H9 (cell line): ENCODE measurements around the gene ARSH. TPM values are rescaled to one million over a fixed set of nuclear protein-coding genes. Genes with fewer than 3 reads are reported as not detected.
"Not testable (repeated sequence)": the region's sequence is repeated elsewhere in the genome, so short reads cannot be mapped to it uniquely, and the experiment has no call there.

Source experiments
- DNase-seq: peaks from one replicate; pipeline ENCODE4 v3.0.0-alpha.2; 2017
- H2AFZ ChIP-seq: one replicate; pipeline ENCODE4 v1.6.1; 2013; ENCODE audit warnings: mild to moderate bottlenecking, low read length, control low read depth, moderate library complexity
- H2AK5ac ChIP-seq: 2 replicates; pipeline ENCODE4 v1.6.1; 2013; ENCODE audit warnings: low read length, control low read depth, mixed read lengths; ENCODE audit not compliant: insufficient read length
- H2BK120ac ChIP-seq: one replicate; pipeline ENCODE4 v1.6.1; 2013; ENCODE audit warnings: low read depth, mild to moderate bottlenecking, low read length, control low read depth, inconsistent platforms; ENCODE audit not compliant: poor library complexity, severe bottlenecking
- H2BK12ac ChIP-seq: 2 replicates; pipeline ENCODE4 v1.6.1; 2013; ENCODE audit warnings: low read length, control low read depth, mixed read lengths, low read depth; ENCODE audit not compliant: insufficient read length
- H2BK15ac ChIP-seq: 2 replicates; pipeline ENCODE4 v1.6.1; 2013; ENCODE audit warnings: low read depth, low read length, control low read depth
- H2BK20ac ChIP-seq: one replicate; pipeline ENCODE4 v1.6.1; 2013; ENCODE audit warnings: low read depth, mild to moderate bottlenecking, low read length, control low read depth, inconsistent platforms; ENCODE audit not compliant: poor library complexity, severe bottlenecking
- H2BK5ac ChIP-seq: 2 replicates; pipeline ENCODE4 v1.6.1; 2013; ENCODE audit warnings: low read length, control low read depth, mixed read lengths; ENCODE audit not compliant: insufficient read length
- H3K14ac ChIP-seq: 2 replicates; pipeline ENCODE4 v1.6.1; 2013; ENCODE audit warnings: low read length, control low read depth; ENCODE audit not compliant: insufficient read depth
- H3K18ac ChIP-seq: 2 replicates; pipeline ENCODE4 v1.6.1; 2013; ENCODE audit warnings: low read depth, mild to moderate bottlenecking, mixed read lengths, low read length, control low read depth; ENCODE audit not compliant: insufficient read length
- H3K23ac ChIP-seq: 2 replicates; pipeline ENCODE4 v1.6.1; 2013; ENCODE audit warnings: low read length, control low read depth, mixed read lengths, low read depth; ENCODE audit not compliant: insufficient read length
- H3K23me2 ChIP-seq: 2 replicates; pipeline ENCODE4 v1.6.1; 2013; ENCODE audit warnings: low read depth, mild to moderate bottlenecking, mixed read lengths, low read length, control low read depth; ENCODE audit not compliant: insufficient read length, poor library complexity, severe bottlenecking
- H3K27ac ChIP-seq: 2 replicates; pipeline ENCODE4 v1.5.1; 2013; ENCODE audit warnings: low read length, control low read depth, mixed read lengths, low read depth; ENCODE audit not compliant: insufficient read length
- H3K27me3 ChIP-seq: 2 replicates; pipeline ENCODE4 v1.6.1; 2013; ENCODE audit warnings: low read length, control low read depth, inconsistent platforms; ENCODE audit not compliant: insufficient read depth
- H3K4ac ChIP-seq: 2 replicates; pipeline ENCODE4 v1.6.1; 2013; ENCODE audit warnings: low read depth, mild to moderate bottlenecking, control low read depth, inconsistent platforms, low read length, moderate library complexity
- H3K4me1 ChIP-seq: 2 replicates; pipeline ENCODE4 v1.6.1; 2013; ENCODE audit warnings: low read length, control low read depth, inconsistent platforms; ENCODE audit not compliant: insufficient read depth
- H3K4me2 ChIP-seq: 2 replicates; pipeline ENCODE4 v1.6.1; 2013; ENCODE audit warnings: low read length, control low read depth, mixed read lengths; ENCODE audit not compliant: insufficient read length, insufficient read depth
- H3K56ac ChIP-seq: 2 replicates; pipeline ENCODE4 v1.6.1; 2013; ENCODE audit warnings: low read depth, mild to moderate bottlenecking, mixed read lengths, low read length, control low read depth; ENCODE audit not compliant: insufficient read length
- H3K79me1 ChIP-seq: 2 replicates; pipeline ENCODE4 v1.6.1; 2013; ENCODE audit warnings: low read depth, mild to moderate bottlenecking, moderate library complexity, low read length, control low read depth, inconsistent platforms; ENCODE audit not compliant: insufficient read depth, poor library complexity, severe bottlenecking
- H3K79me2 ChIP-seq: 2 replicates; pipeline ENCODE4 v1.6.1; 2013; ENCODE audit warnings: low read length, control low read depth, inconsistent platforms; ENCODE audit not compliant: insufficient read depth
- H3K9ac ChIP-seq: 2 replicates; pipeline ENCODE4 v1.6.1; 2013; ENCODE audit warnings: low read length, control low read depth, mixed read lengths; ENCODE audit not compliant: insufficient read length; ENCODE audit errors: extremely low read depth
- H3K9me3 ChIP-seq: one replicate; pipeline ENCODE4 v1.6.1; 2013; ENCODE audit warnings: low read depth, low read length, inconsistent platforms; ENCODE audit not compliant: control insufficient read depth
- H3T11ph ChIP-seq: one replicate; pipeline ENCODE4 v1.6.1; 2013; ENCODE audit warnings: mild to moderate bottlenecking, low read length, control low read depth, inconsistent platforms
- H4K20me1 ChIP-seq: one replicate; pipeline ENCODE4 v1.6.1; 2013; ENCODE audit not compliant: control insufficient read depth, insufficient read length, insufficient read depth
- H4K5ac ChIP-seq: 2 replicates; pipeline ENCODE4 v1.6.1; 2013; ENCODE audit warnings: low read depth, mild to moderate bottlenecking, mixed read lengths, low read length, control low read depth; ENCODE audit not compliant: insufficient read length
- H4K8ac ChIP-seq: replicated peaks from 2 replicates; pipeline ENCODE4 v1.6.1; 2013; ENCODE audit warnings: low read length, control low read depth, mixed read lengths, low read depth; ENCODE audit not compliant: insufficient read length
- H4K91ac ChIP-seq: 2 replicates; pipeline ENCODE4 v1.6.1; 2013; ENCODE audit warnings: low read depth, mild to moderate bottlenecking, moderate library complexity, mixed read lengths, low read length, control low read depth; ENCODE audit not compliant: insufficient read length
- H3K27ac Mint-ChIP-seq, 3 experiments: 2 replicates in 2 of 3; 3 replicates in 1 of 3; pipeline ENCODE4 v1.8.0; 2020 to 2021; ENCODE audit warnings: mixed read lengths in 3 of 3, mild to moderate bottlenecking in 1 of 3, moderate library complexity in 1 of 3
- H3K27me3 Mint-ChIP-seq: 2 replicates; pipeline ENCODE4 v1.8.0; 2021; ENCODE audit warnings: low read depth, mild to moderate bottlenecking, moderate library complexity, mixed read lengths
- H3K36me3 Mint-ChIP-seq, 3 experiments: 2 replicates in 2 of 3; 3 replicates in 1 of 3; pipeline ENCODE4 v1.8.0; 2020 to 2021; ENCODE audit warnings: low read depth in 3 of 3, mixed read lengths in 3 of 3; ENCODE audit not compliant: insufficient read depth in 1 of 3
- H3K4me1 Mint-ChIP-seq, 2 experiments: 2 replicates each; pipeline ENCODE4 v1.8.0; 2020; ENCODE audit warnings: mixed read lengths in 2 of 2
- H3K4me3 Mint-ChIP-seq, 2 experiments: 2 replicates in 1 of 2; 3 replicates in 1 of 2; pipeline ENCODE4 v1.8.0; 2020 to 2021; ENCODE audit warnings: mild to moderate bottlenecking in 2 of 2, mixed read lengths in 2 of 2, moderate library complexity in 1 of 2
- H3K9me3 Mint-ChIP-seq, 2 experiments: 2 replicates in 1 of 2; 3 replicates in 1 of 2; pipeline ENCODE4 v1.8.0; 2020; ENCODE audit warnings: mild to moderate bottlenecking in 2 of 2, mixed read lengths in 2 of 2, moderate library complexity in 1 of 2
- WGBS: extraction: QIAGEN DNeasy Blood & Tissue Kit; methylation state at CpG from one replicate; pipeline ENCODE4 v1.1.7; 2013; ENCODE audit warnings: missing lambda C conversion rate, low lambda C conversion rate, mixed read lengths; ENCODE audit not compliant: insufficient read length; ENCODE audit errors: extremely low coverage; 5-methylcytosine and 5-hydroxymethylcytosine counted together
- total RNA-seq: library from RNA; stranded (reverse); gene quantifications from 2 replicates; pipeline ENCODE4 v1.2.1, GENCODE V29; 2021
- TF ChIP-seq, protein P1 (sequence below): fragments of 200-600 bp; sonication (generic); conservative IDR thresholded peaks from 3 replicates; pipeline ENCODE4 v1.8.0; 2021; ENCODE audit warnings: antibody characterized with exemption, mild to moderate bottlenecking

ARSH gene
- total RNA-seq, 1 experiment from 2014 or later, result not detected

DNA sequence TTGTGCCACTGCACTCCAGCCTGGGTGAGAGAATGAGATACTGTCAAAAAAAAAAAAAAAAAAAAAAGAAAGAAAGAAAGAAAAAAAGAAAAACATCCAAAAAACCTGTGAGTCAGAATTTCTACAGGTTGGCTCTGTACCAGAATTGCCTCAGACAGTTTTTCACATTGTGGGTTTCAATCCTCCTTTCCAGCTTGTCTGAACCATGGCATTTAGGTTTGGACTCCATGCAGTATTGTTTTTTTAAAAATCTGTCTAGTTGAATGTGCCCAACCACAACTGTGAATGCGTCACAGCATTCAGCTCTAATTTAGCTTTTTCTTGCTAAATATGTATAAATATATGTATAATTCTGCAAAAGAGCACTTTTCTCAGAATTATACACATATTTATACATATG lies 31.4 kb upstream of the ARSH start:
- Histone ChIP-seq H3K23ac (no peak overlapping the region), H3K27me3 (no peaks in the 10 kb centered on the region), H4K20me1 (no peaks in the 10 kb centered on the region), H3K56ac (no peak overlapping the region), H3K9ac (no peak overlapping the region), H3K9me3 (no peaks in the 10 kb centered on the region), H2BK12ac (no peak overlapping the region), H3K4ac (no peak overlapping the region), H3K79me1 (no peaks in the 10 kb centered on the region), H3T11ph (no peak overlapping the region), H4K8ac (no peak overlapping the region), H2BK15ac (no peak overlapping the region), H4K5ac (no peak overlapping the region), H2BK20ac (no peak overlapping the region), H2BK5ac (no peak overlapping the region), H3K4me1 (no peaks in the 10 kb centered on the region; the same call in 1 of the 2 replicates), H2AFZ (no peak overlapping the region), H3K27ac (no peak overlapping the region), H3K79me2 (no peaks in the 10 kb centered on the region), H3K23me2 (no peaks in the 10 kb centered on the region), H3K14ac (no peak overlapping the region), H2AK5ac (no peak overlapping the region), H4K91ac (no peak overlapping the region), H3K18ac (no peak overlapping the region), H3K4me2 (no peak overlapping the region), H2BK120ac (no peak overlapping the region)
- Mint-ChIP-seq H3K36me3 (peaks cover 10 to 13% (median 11%) of the 10 kb centered on the region in 3 experiments; a peak in 6 of 7 replicates), H3K27me3 (peaks cover 4% of the 10 kb centered on the region), H3K9me3 (peaks cover 17 to 31% of the 10 kb centered on the region in 2 experiments), H3K4me1 (peaks cover 8 to 9% of the 10 kb centered on the region in 2 experiments), H3K4me3 (no peak overlapping the region), H3K27ac (no peak overlapping the region)
- no peak for DNase-seq
- WGBS, result no CpG with 5 or more reads among the region's 1 CpG
- TF ChIP-seq, protein P1, sequence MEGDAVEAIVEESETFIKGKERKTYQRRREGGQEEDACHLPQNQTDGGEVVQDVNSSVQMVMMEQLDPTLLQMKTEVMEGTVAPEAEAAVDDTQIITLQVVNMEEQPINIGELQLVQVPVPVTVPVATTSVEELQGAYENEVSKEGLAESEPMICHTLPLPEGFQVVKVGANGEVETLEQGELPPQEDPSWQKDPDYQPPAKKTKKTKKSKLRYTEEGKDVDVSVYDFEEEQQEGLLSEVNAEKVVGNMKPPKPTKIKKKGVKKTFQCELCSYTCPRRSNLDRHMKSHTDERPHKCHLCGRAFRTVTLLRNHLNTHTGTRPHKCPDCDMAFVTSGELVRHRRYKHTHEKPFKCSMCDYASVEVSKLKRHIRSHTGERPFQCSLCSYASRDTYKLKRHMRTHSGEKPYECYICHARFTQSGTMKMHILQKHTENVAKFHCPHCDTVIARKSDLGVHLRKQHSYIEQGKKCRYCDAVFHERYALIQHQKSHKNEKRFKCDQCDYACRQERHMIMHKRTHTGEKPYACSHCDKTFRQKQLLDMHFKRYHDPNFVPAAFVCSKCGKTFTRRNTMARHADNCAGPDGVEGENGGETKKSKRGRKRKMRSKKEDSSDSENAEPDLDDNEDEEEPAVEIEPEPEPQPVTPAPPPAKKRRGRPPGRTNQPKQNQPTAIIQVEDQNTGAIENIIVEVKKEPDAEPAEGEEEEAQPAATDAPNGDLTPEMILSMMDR, result no peak

DNA sequence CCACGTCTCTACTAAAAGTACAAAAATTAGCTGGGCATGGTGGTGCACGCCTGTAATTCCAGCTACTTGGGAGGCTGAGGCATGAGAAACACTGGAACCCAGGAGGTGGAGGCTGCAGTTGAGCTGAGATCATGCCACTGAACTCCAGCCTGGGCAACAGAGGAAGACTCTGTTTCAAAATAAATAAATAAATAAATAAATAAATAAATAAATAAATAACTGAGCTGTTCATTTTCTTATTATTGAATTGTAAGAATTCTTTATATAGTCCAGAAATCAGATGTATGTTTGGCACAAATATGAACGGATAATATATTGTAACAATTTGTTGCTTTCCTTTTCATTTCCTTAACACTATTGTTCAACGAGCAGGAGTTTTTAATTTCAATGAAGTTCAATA lies 27.7 kb upstream of the ARSH start:
- H4K20me1 ChIP-seq, H2BK12ac ChIP-seq, H2BK15ac ChIP-seq, H3K4me1 ChIP-seq, H3K23me2 ChIP-seq, H3K9me3 ChIP-seq, DNase-seq, H3K4me3 Mint-ChIP-seq, H4K91ac ChIP-seq, H2BK20ac ChIP-seq, H3K27ac ChIP-seq, H2BK120ac ChIP-seq, H3K23ac ChIP-seq, H2AK5ac ChIP-seq, H2AFZ ChIP-seq, H3K4ac ChIP-seq, H3K27me3 Mint-ChIP-seq, H3K79me2 ChIP-seq, H2BK5ac ChIP-seq, H3K4me2 ChIP-seq, H4K8ac ChIP-seq, H3K4me1 Mint-ChIP-seq, H3K18ac ChIP-seq, H3K14ac ChIP-seq, H3K56ac ChIP-seq, H3T11ph ChIP-seq, H4K5ac ChIP-seq, H3K9ac ChIP-seq, H3K79me1 ChIP-seq, H3K27ac Mint-ChIP-seq, H3K27me3 ChIP-seq: not testable (repeated sequence)
- no CpG with 5 or more reads among the region's 4 CpGs for WGBS
- Mint-ChIP-seq H3K36me3 (peaks cover 16 to 23% (median 20%) of the 10 kb centered on the region in 3 experiments), H3K9me3 (peaks cover 26 to 35% of the 10 kb centered on the region in 2 experiments)
